Stomach smooth muscle (tissue), 2 donors: Measurements from ENCODE around the gene ECSCR.
A peak's percentile ranks its signal among the peaks of the same experiment; 100 is the strongest.

Experiments
- H3K27ac ChIP-seq: one replicate; pipeline ENCODE4 v1.7.0; 2013; ENCODE audit warnings: mild to moderate bottlenecking, low read length, inconsistent platforms
- H3K27me3 ChIP-seq, 2 donors: one replicate each; pipeline ENCODE4 v1.7.0; 2013; ENCODE audit warnings: low read length in 2 of 2; ENCODE audit not compliant: insufficient read depth in 2 of 2, control insufficient read depth in 1 of 2
- H3K36me3 ChIP-seq, 2 donors: one replicate each; pipeline ENCODE4 v1.7.0; 2013; ENCODE audit warnings: low read length in 2 of 2; ENCODE audit not compliant: control insufficient read depth in 2 of 2, insufficient read depth in 2 of 2
- H3K4me1 ChIP-seq: one replicate; pipeline ENCODE4 v1.7.0; 2013; ENCODE audit warnings: low read length; ENCODE audit not compliant: control insufficient read depth, insufficient read depth
- H3K4me3 ChIP-seq, 2 donors: one replicate each; pipeline ENCODE4 v1.7.0; 2013; ENCODE audit warnings: low read length in 2 of 2
- H3K9ac ChIP-seq, 2 donors: one replicate each; pipeline ENCODE4 v1.7.0; 2013; ENCODE audit warnings: low read length in 2 of 2, mild to moderate bottlenecking in 1 of 2
- H3K9me3 ChIP-seq, 2 donors: one replicate each; pipeline ENCODE4 v1.7.0; 2013; ENCODE audit warnings: low read length in 2 of 2; ENCODE audit not compliant: control insufficient read depth in 2 of 2
- donor health status: healthy.
- donor health status: Pancreatic carcinoma.

The ECSCR gene

DNA sequence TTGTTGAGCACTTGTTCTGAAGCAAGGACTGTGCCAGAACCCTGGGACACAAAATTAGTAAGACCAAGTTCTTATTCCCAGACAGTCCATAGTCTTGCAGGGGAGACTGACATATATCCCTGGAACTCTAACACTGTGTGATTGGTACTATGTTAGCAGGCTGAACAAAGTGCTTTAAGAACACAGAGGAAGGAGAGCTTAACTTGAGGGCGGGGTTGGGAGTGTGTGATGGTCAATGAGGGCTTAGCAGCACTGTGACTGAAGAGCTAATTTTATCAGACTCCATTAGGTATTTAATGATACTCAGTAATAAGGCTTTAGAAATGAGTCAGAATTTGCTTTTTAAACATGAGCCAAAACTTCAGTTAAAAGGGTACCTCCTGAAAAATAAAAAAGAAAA, 43.8 kb downstream of the ECSCR start:
- no peak overlapping the region for H3K9ac ChIP-seq
- peaks cover 17 to 20% of the 10 kb centered on the region in 2 donors for H3K36me3 ChIP-seq
- no peak overlapping the region for H3K27ac ChIP-seq
- H3K4me1 ChIP-seq: peaks cover 40% of the 10 kb centered on the region
- no peaks in the 10 kb centered on the region for H3K9me3 ChIP-seq
- no peaks in the 10 kb centered on the region for H3K27me3 ChIP-seq
- H3K4me3 ChIP-seq: no peak overlapping the region

DNA sequence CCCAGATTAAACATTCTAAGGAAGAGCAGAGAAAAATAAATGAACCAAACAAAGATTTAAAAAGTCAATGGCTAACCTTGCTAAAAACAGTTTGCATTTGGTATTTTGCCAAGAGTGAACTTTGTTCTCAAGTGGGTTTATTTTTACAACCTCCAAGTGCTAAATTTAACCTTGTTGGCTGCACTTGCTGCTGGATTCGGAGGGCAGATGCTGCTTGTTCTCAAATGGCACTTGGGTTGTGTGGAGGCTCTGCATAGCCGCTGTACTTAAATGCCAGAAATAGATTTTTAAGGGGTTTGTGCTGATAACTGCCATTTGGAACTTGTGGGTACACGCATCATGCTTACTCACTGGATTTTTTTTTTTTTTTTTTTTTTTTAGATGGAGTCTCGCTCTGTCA, 45.3 kb downstream of the ECSCR start:
- H3K4me3 ChIP-seq: no peak overlapping the region
- peaks cover 16 to 22% of the 10 kb centered on the region in 2 donors for H3K36me3 ChIP-seq
- H3K4me1 ChIP-seq: peaks cover 44% of the 10 kb centered on the region
- H3K9me3 ChIP-seq: no peaks in the 10 kb centered on the region
- H3K27me3 ChIP-seq: no peaks in the 10 kb centered on the region
- H3K9ac ChIP-seq: no peak overlapping the region
- no peak overlapping the region for H3K27ac ChIP-seq

DNA sequence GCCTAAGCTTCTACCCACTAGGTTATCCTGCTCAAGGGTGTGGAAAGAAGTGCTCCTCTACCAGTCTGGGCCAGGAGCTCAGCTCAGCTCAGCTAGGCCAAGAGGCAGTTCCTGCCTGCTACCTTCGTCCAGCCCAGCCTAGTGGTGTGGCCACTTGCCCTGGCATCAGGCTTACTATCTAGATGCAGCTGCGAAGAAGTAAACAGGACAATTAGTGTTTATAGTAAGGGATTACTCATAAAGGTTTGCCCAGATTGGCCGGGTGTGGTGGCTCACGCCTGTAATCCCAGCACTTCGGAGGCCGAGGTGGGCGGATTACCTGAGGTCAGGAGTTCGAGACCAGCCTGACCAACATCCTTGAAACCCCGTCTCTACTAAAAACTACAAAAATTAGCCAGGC, 45.9 kb downstream of the ECSCR start:
- H3K9ac ChIP-seq: no peak overlapping the region
- peak overlapping the region in 1 of 2 donors; percentile 22 for H3K4me3 ChIP-seq
- no peaks in the 10 kb centered on the region for H3K9me3 ChIP-seq
- H3K27me3 ChIP-seq: no peaks in the 10 kb centered on the region
- peaks cover 44% of the 10 kb centered on the region for H3K4me1 ChIP-seq
- no peak overlapping the region for H3K27ac ChIP-seq
- H3K36me3 ChIP-seq: peaks cover 16 to 22% of the 10 kb centered on the region in 2 donors

DNA sequence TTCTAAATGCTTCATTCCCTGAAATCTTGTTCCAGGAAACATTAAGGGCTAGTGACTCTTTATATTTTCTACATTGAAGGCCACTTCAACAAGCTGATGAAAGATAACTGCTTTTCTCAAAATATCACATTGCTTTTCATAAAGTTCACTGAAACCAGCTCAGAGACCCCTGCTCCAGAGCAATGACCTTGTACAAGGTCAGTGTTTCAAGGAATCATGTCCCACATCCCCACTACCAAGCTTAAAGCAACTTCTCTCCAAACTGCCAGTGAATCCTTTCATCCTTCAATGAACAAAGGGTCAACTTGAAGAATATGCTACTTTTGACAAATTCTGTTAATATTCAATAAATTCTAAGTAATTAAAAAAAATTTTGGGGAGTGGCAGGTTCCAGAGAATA, 46.7 kb downstream of the ECSCR start:
- Histone ChIP-seq H3K4me3 (no peak overlapping the region), H3K36me3 (peaks cover 16 to 22% of the 10 kb centered on the region in 2 donors), H3K27ac (peak overlapping the region; percentile 18), H3K4me1 (peaks cover 48% of the 10 kb centered on the region), H3K27me3 (no peaks in the 10 kb centered on the region), H3K9ac (no peak overlapping the region), H3K9me3 (no peaks in the 10 kb centered on the region)

DNA sequence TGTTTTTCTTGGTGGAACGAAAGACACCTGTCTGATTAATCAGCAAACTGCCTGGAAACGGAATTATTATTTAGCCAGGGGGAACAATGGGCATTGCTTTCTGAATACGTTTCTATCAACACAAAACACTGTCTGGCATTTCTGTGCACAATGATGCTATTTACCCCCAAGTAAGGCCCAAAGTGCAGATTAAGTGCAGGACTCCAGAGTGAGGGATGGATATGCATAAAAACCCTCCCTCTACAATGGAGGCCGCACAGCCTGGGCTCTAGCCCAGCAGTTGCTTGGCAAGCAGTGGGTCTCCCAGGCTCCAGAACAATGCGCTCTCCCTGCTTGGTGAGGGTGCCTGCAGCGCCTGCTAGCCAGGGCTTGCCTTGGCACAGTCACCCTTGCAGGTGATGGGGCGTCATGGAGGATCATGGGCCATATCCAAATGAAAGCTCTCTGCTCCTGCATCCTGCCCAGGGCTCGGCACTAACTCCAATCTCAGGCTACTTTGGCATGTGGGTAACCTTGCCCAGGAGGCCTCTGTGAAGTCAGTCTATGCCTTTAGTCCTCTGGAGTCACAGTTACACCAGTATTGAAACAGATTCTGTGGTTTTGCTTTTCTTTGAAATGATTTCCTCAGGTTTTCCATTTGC, 47.2 kb downstream of the ECSCR start:
- H3K4me1 ChIP-seq: peaks cover 50% of the 10 kb centered on the region
- H3K36me3 ChIP-seq: peaks cover 16 to 22% of the 10 kb centered on the region in 2 donors
- H3K27ac ChIP-seq: peak overlapping the region; percentile 18
- peak overlapping the region in 1 of 2 donors; percentile 40 for H3K4me3 ChIP-seq
- H3K27me3 ChIP-seq: no peaks in the 10 kb centered on the region
- H3K9me3 ChIP-seq: no peaks in the 10 kb centered on the region
- H3K9ac ChIP-seq: no peak overlapping the region

DNA sequence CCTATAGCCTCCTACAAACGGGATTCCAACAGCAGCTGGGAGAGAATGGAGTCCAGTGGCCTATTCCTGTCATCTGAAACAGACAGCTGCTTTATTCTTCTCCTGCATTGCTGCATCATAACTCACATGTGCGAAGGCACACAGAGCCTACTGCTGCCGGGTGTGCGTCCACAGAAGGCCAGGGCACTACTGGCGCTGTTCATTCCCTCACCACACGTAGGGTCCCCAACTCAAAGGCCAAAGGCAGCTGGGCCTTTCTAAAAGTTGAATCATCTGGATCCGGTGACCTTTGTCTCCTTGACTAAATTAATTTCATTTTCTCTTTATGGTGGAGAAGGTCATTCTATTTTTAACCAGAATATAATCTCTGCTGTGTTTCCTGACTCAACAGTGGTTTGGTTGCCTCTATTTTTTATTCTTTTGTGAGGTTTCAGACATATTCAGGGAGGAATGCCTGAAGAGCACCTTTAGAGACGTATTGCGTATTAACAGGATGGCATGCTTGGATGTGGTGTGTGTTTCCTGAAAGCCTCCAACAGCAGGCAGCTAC, 47.9 kb downstream of the ECSCR start:
- peak overlapping the region; percentile 53 for H3K27ac ChIP-seq
- H3K9ac ChIP-seq: no peak overlapping the region
- no peaks in the 10 kb centered on the region for H3K9me3 ChIP-seq
- no peaks in the 10 kb centered on the region for H3K27me3 ChIP-seq
- H3K4me1 ChIP-seq: peaks cover 54% of the 10 kb centered on the region
- peaks cover 11 to 15% of the 10 kb centered on the region in 2 donors for H3K36me3 ChIP-seq
- peak overlapping the region in 1 of 2 donors; percentile 44 for H3K4me3 ChIP-seq

DNA sequence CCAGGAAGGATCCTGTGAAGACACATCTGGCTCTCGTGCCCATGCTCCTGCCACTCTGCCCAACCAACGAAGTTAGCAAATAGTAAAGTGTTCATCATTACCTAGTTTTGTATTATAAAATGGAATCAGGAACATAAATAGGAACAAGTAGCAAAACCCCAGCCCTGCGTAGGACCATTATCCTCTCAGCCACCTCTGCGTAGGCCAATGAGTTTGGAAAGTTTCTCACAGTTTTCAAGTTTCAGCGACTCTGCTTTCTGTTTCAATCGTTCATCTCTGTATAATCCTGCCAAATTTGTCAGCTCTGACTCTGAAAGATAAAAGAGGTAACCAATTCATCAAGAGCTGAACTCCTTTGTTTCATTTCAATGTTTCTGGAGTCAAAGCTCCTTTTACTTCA, 48.6 kb downstream of the ECSCR start:
- Histone ChIP-seq H3K27ac (peak overlapping the region; percentile 53), H3K4me1 (peaks cover 47% of the 10 kb centered on the region), H3K36me3 (peaks cover 5 to 9% of the 10 kb centered on the region in 2 donors), H3K9ac (no peak overlapping the region), H3K27me3 (no peaks in the 10 kb centered on the region), H3K4me3 (no peak overlapping the region), H3K9me3 (no peaks in the 10 kb centered on the region)

DNA sequence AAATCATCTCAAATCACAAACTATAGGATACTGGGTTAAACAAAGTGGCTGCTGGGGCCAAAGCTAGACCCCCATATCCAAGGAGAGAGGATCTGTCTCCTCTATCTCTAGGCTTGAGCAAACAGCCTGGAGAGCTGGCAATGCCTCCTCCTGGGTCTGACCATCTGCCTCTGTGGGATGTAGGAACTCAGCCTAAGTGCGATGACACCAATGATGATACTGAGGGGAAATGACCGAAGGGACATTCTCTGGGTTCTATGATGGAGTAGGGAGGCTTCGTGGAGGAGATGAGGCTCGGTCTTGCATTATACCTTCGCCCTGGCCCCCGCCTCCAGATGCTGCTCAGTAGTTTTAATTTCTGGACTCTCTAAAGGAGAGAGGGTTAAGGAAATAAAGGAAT, 49.4 kb downstream of the ECSCR start:
- no peak overlapping the region for H3K4me3 ChIP-seq
- peaks cover 47% of the 10 kb centered on the region for H3K4me1 ChIP-seq
- no peak overlapping the region for H3K27ac ChIP-seq
- H3K9ac ChIP-seq: no peak overlapping the region
- H3K9me3 ChIP-seq: no peaks in the 10 kb centered on the region
- no peaks in the 10 kb centered on the region for H3K27me3 ChIP-seq
- H3K36me3 ChIP-seq: peaks cover 0 to 5% of the 10 kb centered on the region in 2 donors

DNA sequence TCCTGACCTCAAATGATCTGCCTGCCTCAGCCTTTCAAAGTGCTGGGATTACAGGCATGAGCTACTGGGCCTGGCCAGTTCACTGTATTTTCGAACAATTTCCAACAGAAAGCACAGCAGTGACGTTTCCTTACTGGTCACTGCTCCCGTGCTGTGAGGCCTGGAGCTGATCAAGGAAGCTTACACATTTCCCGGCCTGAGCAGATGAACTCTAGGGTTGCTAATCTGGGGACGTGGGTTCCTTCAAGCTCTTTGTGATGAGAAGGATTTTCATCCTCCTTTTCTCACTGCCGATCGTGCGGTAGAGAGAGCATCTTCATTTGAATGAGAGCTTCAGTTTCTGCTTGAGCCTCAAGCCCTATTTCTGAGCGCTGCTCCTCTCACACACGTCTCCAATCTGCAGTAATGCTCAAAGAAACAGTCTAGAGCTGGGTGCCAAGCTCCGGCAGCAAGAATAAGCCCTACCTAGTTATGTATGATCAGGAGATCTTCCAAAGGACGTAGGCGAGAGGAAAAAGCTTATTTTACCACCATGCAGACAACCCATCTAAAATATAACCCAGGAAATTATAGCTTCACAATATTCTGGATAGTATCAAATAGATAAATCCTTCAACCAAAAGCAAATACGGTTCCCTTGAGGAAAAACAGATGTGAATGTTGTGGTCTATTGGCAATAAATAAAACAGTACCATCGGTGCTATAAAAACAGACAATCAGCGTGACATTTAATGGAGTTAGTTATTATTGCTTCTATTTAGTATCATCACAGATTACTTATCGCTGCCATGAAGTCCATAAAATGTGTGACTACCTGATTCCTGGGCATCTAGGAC, 51.3 kb downstream of the ECSCR start:
- Histone ChIP-seq H3K27ac (peak overlapping the region; percentile 58), H3K9ac (no peak overlapping the region), H3K4me3 (no peak overlapping the region)

DNA sequence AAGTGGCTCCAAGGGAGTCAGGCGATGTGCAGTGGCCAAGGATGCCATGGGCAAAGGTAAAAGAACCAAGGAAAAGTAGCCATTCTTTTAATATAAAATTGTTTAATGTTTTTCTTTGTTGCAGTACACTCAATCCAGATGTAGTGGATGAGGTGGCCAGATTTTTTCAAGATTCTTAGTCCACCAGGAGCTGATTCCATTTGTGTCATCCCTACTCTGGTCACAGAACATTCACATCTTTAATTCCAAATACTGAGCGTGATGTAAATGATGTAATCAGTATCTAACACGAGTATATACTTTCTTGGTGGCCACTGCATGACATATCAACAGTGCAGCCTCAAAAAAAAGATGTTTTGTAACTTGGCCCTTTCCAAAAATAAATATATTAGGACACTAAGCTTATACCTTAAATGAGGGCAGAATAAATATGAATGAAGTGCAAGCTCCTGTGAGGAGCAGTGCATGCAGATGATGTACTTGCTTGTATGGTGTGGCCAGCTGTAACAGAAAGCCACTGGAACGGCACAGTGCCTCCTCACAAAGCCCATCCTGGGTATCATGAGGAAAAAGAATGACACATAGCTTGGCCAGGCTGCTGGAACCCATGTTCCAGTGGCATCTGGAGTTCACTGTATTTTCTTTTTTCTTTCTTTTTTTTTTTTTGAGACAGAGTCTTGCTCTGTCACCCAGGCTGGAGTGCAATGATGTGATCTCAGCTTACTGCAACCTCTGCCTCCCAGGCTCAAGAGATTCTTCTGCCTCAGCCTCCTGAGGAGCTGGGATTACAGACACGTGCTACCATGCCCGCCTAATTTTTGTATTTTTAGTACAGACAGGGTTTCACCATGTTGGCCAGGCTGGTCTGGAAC, 52.2 kb downstream of the ECSCR start:
- Histone ChIP-seq H3K27me3 (no peaks in the 10 kb centered on the region), H3K4me1 (peaks cover 26% of the 10 kb centered on the region), H3K4me3 (no peak overlapping the region), H3K9ac (no peak overlapping the region), H3K36me3 (peaks cover 0 to 5% of the 10 kb centered on the region in 2 donors), H3K27ac (peak overlapping the region; percentile 58), H3K9me3 (no peaks in the 10 kb centered on the region)

More for the DNA sequence above, 51.3 kb downstream of the ECSCR start:
- Histone ChIP-seq H3K27me3 (no peaks in the 10 kb centered on the region), H3K9me3 (no peaks in the 10 kb centered on the region), H3K36me3 (peaks cover 0 to 5% of the 10 kb centered on the region in 2 donors), H3K4me1 (peaks cover 35% of the 10 kb centered on the region)
